HL-60/S4 (cell line): ENCODE results near the gene SMARCA4.

Experiments used
- in situ Hi-C: fragments of 300-500 bp; cut with MboI; formaldehyde crosslinking; loops from 2 replicates; pipeline ENCODE4 v1.14.3; 2022; ENCODE audit warnings: low sequenced_read_pairs

The SMARCA4 gene

GRCh38 chr19:10960314-10961072, at the start of gene SMARCA4:
Gene SMARCA4, plus strand, starts transcription at chr19:10961030. Its CDS starts 23,122 bp downstream, at chr19:10984152.
- in situ Hi-C loops = no loop called here

GRCh38 chr19:10911579-10912363, 49.1 kb upstream of the SMARCA4 start:
- in situ Hi-C loops = no loop called here

GRCh38 chr19:10912619-10913018, 48.2 kb upstream of the SMARCA4 start:
- in situ Hi-C loops = no loop called here

- in situ Hi-C loops = no loop called here
Observed at GRCh38 chr19:10913716-10914340, 47.0 kb upstream of the SMARCA4 start.

- in situ Hi-C loops = no loop called here
Observed at GRCh38 chr19:10915130-10916091, 45.4 kb upstream of the SMARCA4 start.

GRCh38 chr19:10916602-10917001, 44.2 kb upstream of the SMARCA4 start:
- in situ Hi-C loops = no loop called here

GRCh38 chr19:10918359-10918758, 42.5 kb upstream of the SMARCA4 start:
- in situ Hi-C loops = no loop called here

GRCh38 chr19:10919352-10920287, 41.2 kb upstream of the SMARCA4 start:
- in situ Hi-C loops = no loop called here

- in situ Hi-C loops = no loop called here
Observed at GRCh38 chr19:10920288-10920655, 40.6 kb upstream of the SMARCA4 start.

- in situ Hi-C loops = no loop called here
Observed at GRCh38 chr19:10920781-10921180, 40.0 kb upstream of the SMARCA4 start.

- in situ Hi-C loops = no loop called here
Observed at GRCh38 chr19:10921199-10921909, 39.5 kb upstream of the SMARCA4 start.

- in situ Hi-C loops = no loop called here
Observed at GRCh38 chr19:10921910-10922637, 38.8 kb upstream of the SMARCA4 start.

- in situ Hi-C loops = no loop called here
Observed at GRCh38 chr19:10922638-10923014, 38.2 kb upstream of the SMARCA4 start.

- in situ Hi-C loops = no loop called here
Observed at GRCh38 chr19:10923260-10924112, 37.3 kb upstream of the SMARCA4 start.

- in situ Hi-C loops = no loop called here
Observed at GRCh38 chr19:10924597-10924996, 36.2 kb upstream of the SMARCA4 start.

- in situ Hi-C loops = no loop called here
Observed at GRCh38 chr19:10927730-10928562, 32.9 kb upstream of the SMARCA4 start.
